Thoracic aorta (tissue), 2 donors: Measurements from ENCODE around the gene FRMPD4. TPM values are rescaled to one million over a fixed set of nuclear protein-coding genes. Genes with fewer than 3 reads are reported as not detected.

Experiments
- ATAC-seq: fragments of 150-250 bp; one replicate; pipeline ENCODE4 v1.8.0; 2017; ENCODE audit warnings: low read depth; ENCODE audit not compliant: insufficient number of reproducible peaks, low FRiP score
- DNase-seq: peaks from one replicate; pipeline ENCODE4 v3.0.0-alpha.2; 2020; ENCODE audit warnings: low spot score
- H3K27ac ChIP-seq, 2 donors: fragments of 200-600 bp; sonication (generic); 1 replicate in 1 of 2; 2 replicates in 1 of 2; pipeline ENCODE4 v1.5.1; 2016; ENCODE audit warnings: mild to moderate bottlenecking in 2 of 2, moderate library complexity in 2 of 2
- H3K27me3 ChIP-seq: fragments of 200-600 bp; sonication (generic); replicated peaks from 2 replicates; pipeline ENCODE4 v1.6.0; 2016; ENCODE audit warnings: mild to moderate bottlenecking; ENCODE audit not compliant: insufficient read depth
- H3K36me3 ChIP-seq: fragments of 200-600 bp; sonication (generic); one replicate; pipeline ENCODE4 v1.5.1; 2016
- H3K4me1 ChIP-seq, 2 donors: fragments of 200-600 bp; sonication (generic); 1 replicate in 1 of 2; 2 replicates in 1 of 2; pipeline versions ENCODE4 v1.5.1 to v1.6.0; 2016; ENCODE audit warnings: low read depth in 2 of 2, mild to moderate bottlenecking in 1 of 2; ENCODE audit not compliant: control insufficient read depth in 1 of 2
- H3K4me3 ChIP-seq: fragments of 200-600 bp; sonication (generic); 2 replicates; pipeline ENCODE4 v1.5.1; 2016; ENCODE audit warnings: mild to moderate bottlenecking
- H3K9me3 ChIP-seq: fragments of 200-600 bp; sonication (generic); 2 replicates; pipeline ENCODE4 v1.5.1; 2016
- total RNA-seq, 2 donors: library from RNA; depleted of rRNA; stranded (reverse); fragments of >200 nt; gene quantifications; one replicate each; pipeline versions ENCODE4 v1.1.0 to v1.2.3, GENCODE V29; 2016
- TF ChIP-seq, protein P1 (sequence below): fragments of 200-600 bp; sonication (generic); IDR thresholded peaks from one replicate; pipeline ENCODE4 v1.5.1; 2019; ENCODE audit warnings: antibody characterized with exemption

The FRMPD4 gene
- total RNA-seq, 2 donors from 2014 or later: not detected

DNA sequence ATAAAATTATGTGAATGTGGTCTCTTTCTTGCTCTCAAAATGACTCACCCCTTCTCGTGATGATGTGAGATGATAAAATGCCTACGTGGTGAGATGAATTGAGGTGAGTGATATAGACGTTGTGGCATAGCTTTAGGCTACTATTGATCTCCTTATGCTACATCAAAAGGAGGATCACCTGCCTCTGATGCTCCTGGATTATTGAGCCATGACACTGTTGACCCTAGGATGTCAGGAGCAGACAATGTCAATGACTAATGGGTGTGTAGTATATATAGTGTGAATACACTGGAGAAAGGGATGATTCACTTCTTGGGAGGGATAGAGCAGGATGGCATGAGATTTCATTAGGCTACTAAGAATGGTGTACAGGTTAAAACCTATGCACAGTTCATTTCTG is 442.3 kb downstream of the FRMPD4 start:
- ATAC-seq: no peak
- no peak for DNase-seq
- H3K4me1 ChIP-seq: no peaks in the 10 kb centered on the region
- H3K36me3 ChIP-seq: no peaks in the 10 kb centered on the region
- TF ChIP-seq, protein P1, sequence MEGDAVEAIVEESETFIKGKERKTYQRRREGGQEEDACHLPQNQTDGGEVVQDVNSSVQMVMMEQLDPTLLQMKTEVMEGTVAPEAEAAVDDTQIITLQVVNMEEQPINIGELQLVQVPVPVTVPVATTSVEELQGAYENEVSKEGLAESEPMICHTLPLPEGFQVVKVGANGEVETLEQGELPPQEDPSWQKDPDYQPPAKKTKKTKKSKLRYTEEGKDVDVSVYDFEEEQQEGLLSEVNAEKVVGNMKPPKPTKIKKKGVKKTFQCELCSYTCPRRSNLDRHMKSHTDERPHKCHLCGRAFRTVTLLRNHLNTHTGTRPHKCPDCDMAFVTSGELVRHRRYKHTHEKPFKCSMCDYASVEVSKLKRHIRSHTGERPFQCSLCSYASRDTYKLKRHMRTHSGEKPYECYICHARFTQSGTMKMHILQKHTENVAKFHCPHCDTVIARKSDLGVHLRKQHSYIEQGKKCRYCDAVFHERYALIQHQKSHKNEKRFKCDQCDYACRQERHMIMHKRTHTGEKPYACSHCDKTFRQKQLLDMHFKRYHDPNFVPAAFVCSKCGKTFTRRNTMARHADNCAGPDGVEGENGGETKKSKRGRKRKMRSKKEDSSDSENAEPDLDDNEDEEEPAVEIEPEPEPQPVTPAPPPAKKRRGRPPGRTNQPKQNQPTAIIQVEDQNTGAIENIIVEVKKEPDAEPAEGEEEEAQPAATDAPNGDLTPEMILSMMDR: no peak
- H3K27me3 ChIP-seq: no peaks in the 10 kb centered on the region
- no peak overlapping the region for H3K27ac ChIP-seq
- H3K4me3 ChIP-seq: no peak overlapping the region
- no peaks in the 10 kb centered on the region for H3K9me3 ChIP-seq

DNA sequence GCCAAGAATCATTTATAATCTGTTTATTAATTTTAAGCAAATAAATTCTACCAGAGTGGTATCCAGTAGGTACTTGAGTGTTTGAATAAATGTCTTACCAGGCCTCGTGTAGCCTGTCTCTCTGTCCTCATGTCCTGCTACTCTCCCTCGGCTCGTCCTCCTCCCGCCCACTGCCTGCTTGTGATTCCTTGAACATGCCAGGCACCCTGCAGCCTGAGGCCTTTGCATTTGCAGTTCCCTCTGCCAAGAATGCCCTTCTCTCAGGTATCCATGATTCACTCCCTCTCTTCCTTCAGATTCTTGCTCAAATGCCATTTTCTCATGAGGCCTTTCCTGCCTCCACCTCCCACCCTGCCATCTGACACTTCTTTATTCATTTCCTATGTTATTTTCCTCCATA is 443.3 kb downstream of the FRMPD4 start:
- DNase-seq (no peak), ATAC-seq (no peak)
- no peaks in the 10 kb centered on the region for H3K4me1 ChIP-seq
- H3K27me3 ChIP-seq: no peaks in the 10 kb centered on the region
- H3K9me3 ChIP-seq: no peaks in the 10 kb centered on the region
- H3K4me3 ChIP-seq: no peak overlapping the region
- H3K36me3 ChIP-seq: no peaks in the 10 kb centered on the region
- TF ChIP-seq, protein P1: no peak
- no peak overlapping the region for H3K27ac ChIP-seq

GRCh38 chrX:12582649-12583048 is 444.4 kb downstream of the FRMPD4 start:
- no peak for DNase-seq
- Histone ChIP-seq H3K27ac (no peak overlapping the region), H3K9me3 (no peaks in the 10 kb centered on the region), H3K27me3 (no peaks in the 10 kb centered on the region), H3K4me1 (no peaks in the 10 kb centered on the region), H3K4me3 (no peak overlapping the region), H3K36me3 (no peaks in the 10 kb centered on the region)
- TF ChIP-seq, protein P1: no peak
- ATAC-seq: no peak

DNA sequence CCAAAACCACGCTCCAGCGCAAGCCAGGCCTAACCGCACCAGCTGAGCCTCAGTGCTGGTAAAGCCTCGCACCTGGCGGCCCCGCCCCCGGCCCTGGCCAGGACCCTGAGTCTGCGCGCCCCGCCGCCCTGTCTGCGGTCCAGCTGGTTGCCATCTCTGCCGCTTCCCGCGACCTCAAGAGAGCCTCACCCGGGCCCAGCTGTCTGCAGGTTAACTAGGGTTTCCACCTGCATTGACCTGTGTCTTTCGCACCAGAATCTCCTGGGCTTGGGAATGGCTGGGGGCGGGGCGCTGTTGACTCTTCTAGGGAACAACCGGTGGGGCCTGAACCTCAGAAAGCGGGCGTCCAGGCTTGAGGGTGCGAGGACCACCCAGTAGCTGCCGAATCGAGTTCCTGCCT is 445.3 kb downstream of the FRMPD4 start:
- no peaks in the 10 kb centered on the region for H3K36me3 ChIP-seq
- no peaks in the 10 kb centered on the region for H3K27me3 ChIP-seq
- TF ChIP-seq, protein P1: no peak
- ATAC-seq (no peak), DNase-seq (no peak)
- no peak overlapping the region for H3K27ac ChIP-seq
- no peaks in the 10 kb centered on the region for H3K9me3 ChIP-seq
- H3K4me1 ChIP-seq: no peaks in the 10 kb centered on the region
- no peak overlapping the region for H3K4me3 ChIP-seq

DNA sequence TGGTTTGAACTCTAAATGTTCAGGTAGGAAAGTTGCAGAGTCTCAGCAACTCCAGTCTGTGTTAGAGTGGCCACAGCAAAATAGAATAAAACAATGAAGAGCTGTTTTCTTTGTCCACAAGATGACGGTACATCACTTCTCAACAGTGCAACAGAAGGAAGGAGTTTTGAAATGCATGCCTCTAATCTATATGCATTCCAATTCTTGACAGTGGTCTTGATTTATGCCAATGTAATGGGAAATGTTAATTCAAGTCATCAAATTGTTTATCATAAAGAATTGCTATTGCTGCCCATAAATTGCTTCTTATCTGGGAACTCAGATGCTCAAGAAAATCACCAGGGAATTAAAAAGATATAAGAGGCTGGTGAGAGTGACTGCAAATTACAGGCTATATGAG is 457.4 kb downstream of the FRMPD4 start:
- no peak overlapping the region for H3K4me3 ChIP-seq
- H3K4me1 ChIP-seq: no peaks in the 10 kb centered on the region
- H3K27ac ChIP-seq: no peak overlapping the region
- ATAC-seq (no peak), DNase-seq (no peak)
- TF ChIP-seq, protein P1: no peak
- no peaks in the 10 kb centered on the region for H3K27me3 ChIP-seq
- H3K36me3 ChIP-seq: no peaks in the 10 kb centered on the region
- H3K9me3 ChIP-seq: no peaks in the 10 kb centered on the region
